ENCODE results near the gene CCNG1. TPM values are rescaled to one million over a fixed set of nuclear protein-coding genes. Genes with fewer than 3 reads are reported as not detected.

CCNG1 gene
- total RNA-seq, 1 donor from 2014 or later = 118 TPM

DNA sequence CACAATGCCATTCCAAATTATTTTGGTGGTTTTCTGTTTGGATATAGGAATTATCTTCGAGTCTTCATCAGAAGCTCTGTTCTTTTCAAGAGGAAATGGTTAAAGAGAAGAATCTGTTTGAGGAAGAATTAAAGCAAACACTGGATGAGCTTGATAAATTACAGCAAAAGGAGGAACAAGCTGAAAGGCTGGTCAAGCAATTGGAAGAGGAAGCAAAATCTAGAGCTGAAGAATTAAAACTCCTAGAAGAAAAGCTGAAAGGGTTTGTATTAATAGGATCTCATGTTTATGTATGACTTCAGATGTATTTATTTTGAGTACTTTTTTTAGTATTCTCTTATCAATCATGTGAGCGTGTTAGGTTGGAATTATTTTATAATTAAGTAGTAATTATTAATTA is 38.0 kb downstream of the CCNG1 start:
- Histone ChIP-seq H3K27ac (no peak overlapping the region), H3K4me1 (no peaks in the 10 kb centered on the region), H3K27me3 (no peaks in the 10 kb centered on the region), H3K36me3 (no peaks in the 10 kb centered on the region), H3K9me3 (no peaks in the 10 kb centered on the region), H3K4me3 (no peak overlapping the region)
- TF ChIP-seq CTCF (IDR thresholded peaks at IDR 0.05) = no peak
- ATAC-seq (no peak), DNase-seq (no peak)
- intact Hi-C loops (cut with DNase I) = no loop called here

DNA sequence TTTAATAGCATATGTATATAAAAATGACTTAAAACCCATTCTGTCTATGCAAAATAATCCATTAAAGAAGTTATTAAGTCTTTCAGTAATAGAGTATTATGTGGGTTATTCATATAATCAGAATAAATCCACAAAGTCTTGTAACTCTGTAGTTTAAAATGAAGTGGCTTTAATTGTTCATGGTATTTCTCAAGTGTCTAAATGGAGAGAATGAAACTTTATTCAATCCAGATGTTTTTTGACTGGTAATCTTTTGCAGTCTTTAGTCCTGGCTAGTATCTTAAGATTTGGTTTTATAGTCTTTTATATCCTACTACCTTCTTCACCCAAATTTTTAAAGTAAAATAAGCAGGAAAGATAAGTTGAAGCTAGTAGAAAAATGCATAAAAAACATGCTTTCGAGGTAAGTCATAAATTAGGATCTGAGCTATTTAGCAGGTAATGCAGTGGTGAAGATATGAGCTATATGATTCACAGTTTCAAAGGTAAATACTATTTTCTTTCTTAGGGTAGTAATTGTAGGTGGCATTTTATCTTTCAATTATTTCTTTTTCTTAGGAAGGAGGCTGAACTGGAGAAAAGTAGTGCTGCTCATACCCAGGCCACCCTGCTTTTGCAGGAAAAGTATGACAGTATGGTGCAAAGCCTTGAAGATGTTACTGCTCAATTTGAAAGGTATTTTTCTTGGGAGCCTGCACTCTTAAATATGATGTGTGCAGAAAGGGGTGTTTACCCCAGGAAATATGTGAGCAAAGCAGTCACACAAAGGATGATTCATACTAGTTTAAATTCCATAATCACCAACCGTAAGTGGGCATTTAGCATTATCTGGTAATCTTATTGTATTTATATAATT is 41.0 kb downstream of the CCNG1 start:
- Histone ChIP-seq H3K27me3 (no peaks in the 10 kb centered on the region), H3K4me3 (no peak overlapping the region), H3K27ac (no peak overlapping the region), H3K9me3 (no peaks in the 10 kb centered on the region), H3K4me1 (no peaks in the 10 kb centered on the region), H3K36me3 (no peaks in the 10 kb centered on the region)
- ATAC-seq = no peak
- intact Hi-C loops (cut with DNase I) = no loop called here
- TF ChIP-seq CTCF (IDR thresholded peaks at IDR 0.05) = no peak
- DNase-seq = no peak

DNA sequence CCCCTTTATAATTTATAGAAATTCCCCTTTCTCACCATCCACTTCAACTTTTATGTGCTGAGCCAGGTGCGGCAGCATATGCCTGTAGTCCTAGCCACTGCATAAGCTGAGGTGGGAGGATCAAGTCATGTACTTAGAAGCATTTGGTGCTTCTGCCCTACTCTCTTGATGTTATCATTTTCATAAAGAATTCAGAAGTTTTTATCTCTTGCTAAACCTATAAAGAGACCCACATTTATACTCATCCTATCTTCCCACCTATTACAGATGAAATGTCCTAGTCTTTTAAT is 41.5 kb downstream of the CCNG1 start:
- no peak for TF ChIP-seq CTCF (IDR thresholded peaks at IDR 0.05)
- intact Hi-C loops (cut with DNase I) = no loop called here
- Histone ChIP-seq H3K4me3 (no peak overlapping the region), H3K27ac (no peak overlapping the region), H3K27me3 (no peaks in the 10 kb centered on the region), H3K36me3 (no peaks in the 10 kb centered on the region), H3K4me1 (no peaks in the 10 kb centered on the region), H3K9me3 (no peaks in the 10 kb centered on the region)
- DNase-seq (no peak), ATAC-seq (no peak)

DNA sequence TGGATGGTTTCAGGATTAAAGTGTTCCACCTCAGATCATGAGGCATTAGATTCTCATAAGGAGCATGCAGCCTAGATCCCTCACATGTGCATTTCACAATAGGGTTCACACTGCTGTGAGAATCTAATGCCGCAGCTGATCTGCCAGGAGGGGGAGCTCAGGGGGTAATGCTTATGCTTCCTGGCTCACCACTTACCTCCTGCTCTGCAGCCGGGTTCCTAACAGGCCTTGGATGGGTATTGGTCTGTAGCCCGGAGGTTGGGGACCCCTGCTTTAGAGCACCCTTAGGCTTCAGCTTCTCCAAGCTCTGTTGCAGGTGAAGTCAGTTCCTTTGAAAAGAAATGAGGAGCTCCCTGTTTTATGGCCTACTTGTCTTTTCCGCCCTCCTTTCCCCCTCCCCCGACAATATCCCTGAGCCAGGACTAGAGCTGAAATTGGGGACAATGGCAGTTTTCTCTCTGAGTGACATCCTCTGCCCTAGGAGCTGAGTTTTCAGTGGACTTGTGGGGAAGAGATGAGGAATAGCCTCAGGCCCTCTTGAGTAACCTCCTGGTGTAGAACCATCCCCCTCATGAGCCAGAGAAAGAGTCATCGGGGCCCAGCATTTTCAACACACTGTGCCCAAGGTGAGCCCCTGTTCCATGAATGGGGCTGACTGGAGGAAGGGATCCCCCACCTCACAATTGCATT is 51.8 kb downstream of the CCNG1 start:
- Histone ChIP-seq H3K27ac (no peak overlapping the region), H3K4me1 (no peaks in the 10 kb centered on the region), H3K36me3 (no peaks in the 10 kb centered on the region), H3K4me3 (no peak overlapping the region), H3K9me3 (no peaks in the 10 kb centered on the region), H3K27me3 (no peaks in the 10 kb centered on the region)
- intact Hi-C loops (cut with DNase I) = no loop called here
- no peak for TF ChIP-seq CTCF (IDR thresholded peaks at IDR 0.05)
- DNase-seq = no peak
- ATAC-seq = no peak

DNA sequence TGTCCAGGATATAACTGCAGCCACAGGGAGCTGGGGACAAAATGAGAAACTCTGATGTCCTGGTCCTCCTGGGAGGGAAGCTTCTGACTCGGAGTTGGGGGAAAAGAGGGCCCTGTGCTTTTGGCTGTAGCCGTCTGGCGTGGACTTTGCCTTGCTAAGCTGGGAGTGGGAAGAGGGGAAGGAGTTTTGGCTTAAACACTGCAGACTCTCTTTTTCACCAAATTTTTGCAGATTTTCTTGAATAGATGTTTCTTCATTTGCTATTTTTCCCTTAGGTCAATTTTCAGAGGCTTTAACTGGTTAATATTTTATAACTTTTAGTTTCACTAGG is 52.3 kb downstream of the CCNG1 start:
- ATAC-seq (no peak), DNase-seq (no peak)
- H3K9me3 ChIP-seq = no peaks in the 10 kb centered on the region
- H3K4me1 ChIP-seq = no peaks in the 10 kb centered on the region
- H3K27me3 ChIP-seq = no peaks in the 10 kb centered on the region
- intact Hi-C loops (cut with DNase I) = no loop called here
- H3K36me3 ChIP-seq = no peaks in the 10 kb centered on the region
- TF ChIP-seq CTCF (IDR thresholded peaks at IDR 0.05) = no peak
- no peak overlapping the region for H3K4me3 ChIP-seq
- H3K27ac ChIP-seq = no peak overlapping the region

Other genes with a start within 250 kb of the CCNG1 start
- 21.8 TPM for gene NUDCD2, start 22.5 kb downstream of the CCNG1 start, total RNA-seq
- 1.6 TPM for gene HMMR, start 23.0 kb downstream of the CCNG1 start, total RNA-seq
- 61.7 TPM for gene MAT2B, start 68.0 kb downstream of the CCNG1 start, total RNA-seq

Data from upper lobe of right lung (tissue), 1 donor.